Panc1 (cell line): ENCODE measurements around the gene ANGPTL4. TPM values are rescaled to one million over a fixed set of nuclear protein-coding genes. Genes with fewer than 3 reads are reported as not detected.

ENCODE experiments used
- ATAC-seq: fragments of 200-7000 bp; cut with Tn5 transposase; 2 replicates; pipeline ENCODE4 v1.9.1; 2020; ENCODE audit warnings: mild to moderate bottlenecking, moderate library complexity
- BruUV-seq: library from RNA; stranded (reverse); fragments of 400-500 nt; replicated peaks from 2 replicates; lab custom pipeline; 2021; lab: Mats Ljungman, UMichigan
- CTCF ChIA-PET: fragments of 300-600 bp; sonication (Branson Sonifier 250); formaldehyde crosslinking; loops from one replicate; lab custom pipeline; 2022; ENCODE audit warnings: antibody characterized with exemption; lab: Charles Lee
- POLR2A ChIA-PET: fragments of 300-600 bp; sonication (Branson Sonifier 250); formaldehyde crosslinking; loops from one replicate; lab custom pipeline; 2022; ENCODE audit warnings: antibody characterized with exemption; lab: Charles Lee
- DNase-seq: peaks from one replicate; pipeline ENCODE4 v3.0.0-alpha.2; 2010; ENCODE audit warnings: low read depth, low spot score
- H3K27ac ChIP-seq: 2 replicates; pipeline ENCODE4 v1.5.1; 2011; ENCODE audit warnings: mild to moderate bottlenecking, low read length, inconsistent platforms
- H3K27me3 ChIP-seq: fragments of 200-500 bp; sonication (Bioruptor generic); 2 replicates; pipeline ENCODE4 v1.6.0; 2014; ENCODE audit warnings: low read length, inconsistent platforms; ENCODE audit not compliant: control insufficient read depth, insufficient read depth
- H3K36me3 ChIP-seq: fragments of 200-500 bp; sonication (Bioruptor generic); 2 replicates; pipeline ENCODE4 v1.5.1; 2014; ENCODE audit warnings: inconsistent platforms, mild to moderate bottlenecking, low read length, moderate library complexity; ENCODE audit not compliant: control insufficient read depth, insufficient read depth
- H3K4me1 ChIP-seq: 2 replicates; pipeline ENCODE4 v1.5.1; 2011; ENCODE audit warnings: inconsistent platforms, mild to moderate bottlenecking, low read length, moderate library complexity; ENCODE audit not compliant: control insufficient read depth, insufficient read depth
- H3K4me3 ChIP-seq, 2 experiments: 2 replicates each; pipeline ENCODE4 v1.5.1; 2011 to 2012; ENCODE audit warnings: low read depth in 2 of 2, low read length in 2 of 2, mild to moderate bottlenecking in 2 of 2, inconsistent platforms in 1 of 2, moderate library complexity in 1 of 2
- H3K9me3 ChIP-seq: fragments of 200-500 bp; sonication (Bioruptor generic); 2 replicates; pipeline ENCODE4 v1.5.1; 2014; ENCODE audit warnings: low read depth, mild to moderate bottlenecking, inconsistent platforms, low read length, moderate library complexity; ENCODE audit not compliant: control insufficient read depth, insufficient read depth
- CTCF ChIP-seq: fragments of 450-650 bp; IDR thresholded peaks from 2 replicates; pipeline ENCODE4 v1.5.1; 2017; ENCODE audit warnings: mild to moderate bottlenecking
- POLR2AphosphoS5 ChIP-seq: IDR thresholded peaks from 2 replicates; pipeline ENCODE4 v1.6.1; 2012; ENCODE audit warnings: mild to moderate bottlenecking, low read depth, low read length, moderate library complexity
- REST ChIP-seq, 2 experiments: IDR thresholded peaks; 2 replicates each; pipeline ENCODE4 v1.6.1; 2011 to 2012; ENCODE audit warnings: low read depth in 2 of 2, control low read depth in 1 of 2, low read length in 1 of 2, mild to moderate bottlenecking in 1 of 2, moderate library complexity in 1 of 2; ENCODE audit not compliant: insufficient read depth in 1 of 2
- SIN3A ChIP-seq: IDR thresholded peaks from 2 replicates; pipeline ENCODE4 v1.6.1; 2012; ENCODE audit warnings: low read depth, mild to moderate bottlenecking, low read length, moderate library complexity, borderline replicate concordance; ENCODE audit not compliant: insufficient read depth
- TCF7L2 ChIP-seq: IDR thresholded peaks from 2 replicates; pipeline ENCODE4 v1.6.1; 2011; ENCODE audit warnings: mild to moderate bottlenecking, low read depth, low read length, inconsistent platforms
- in situ Hi-C: cut with HindIII; loops from 2 replicates; pipeline ENCODE4 v1.10.0; 2016; ENCODE audit warnings: low sequenced_read_pairs, low pct_unique_long_range_greater_than_20kb
- intact Hi-C: fragments of 100-400 bp; cut with micrococcal nuclease; formaldehyde crosslinking; loops from one replicate; pipeline ENCODE4 v1.10.0; 2022; ENCODE audit not compliant: unreplicated experiment
- total RNA-seq: library from RNA; stranded (reverse); gene quantifications from one replicate; pipeline ENCODE4 v1.2.1, GENCODE V29; 2021; ENCODE audit not compliant: unreplicated experiment

ANGPTL4 gene
- total RNA-seq, 1 experiment from 2014 or later, result 46.6 TPM

- BruUV-seq, result no TSS peak
- Histone ChIP-seq H3K27ac (peak overlapping the region; percentile 91), H3K36me3 (peaks cover 8% of the 10 kb centered on the region), H3K27me3 (no peaks in the 10 kb centered on the region), H3K9me3 (no peaks in the 10 kb centered on the region), H3K4me3 (peak overlapping the region; percentile 92 to 98), H3K4me1 (peaks cover 14% of the 10 kb centered on the region)
- TF ChIP-seq REST (IDR thresholded peaks at IDR 0.05; ENCODE audit: insufficient read depth in 1 of 2, low read depth in 2 of 2, low read length in 1 of 2), result no peak
- TF ChIP-seq POLR2AphosphoS5, result no peak; the same call in 1 of the 2 replicates
- TF ChIP-seq CTCF, result no peak
- TF ChIP-seq SIN3A, result no peak
- no peak for TF ChIP-seq TCF7L2
- CTCF ChIA-PET, result interaction anchor here (0.7 kb wide), 1 partner anchor 134 kb away, joined by 3 read pairs; no protein-coding TSS in a partner anchor
- no peak for DNase-seq
- no peak for ATAC-seq
- in situ Hi-C loops (no loop called here), intact Hi-C loops (no loop called here)
- POLR2A ChIA-PET, result no interaction called here
Measured at GRCh38 chr19:8322638-8322997, 41.3 kb upstream of the ANGPTL4 start.

GRCh38 chr19:8323781-8324185, 40.2 kb upstream of the ANGPTL4 start:
- CTCF ChIA-PET, result no interaction called here
- in situ Hi-C loops (no loop called here), intact Hi-C loops (no loop called here)
- POLR2A ChIA-PET, result interaction anchor here (0.6 kb wide), 1 partner anchor 10 kb away, joined by 3 read pairs; no protein-coding TSS in a partner anchor
- BruUV-seq, result no TSS peak
- H3K27ac ChIP-seq, result no peak overlapping the region
- H3K4me3 ChIP-seq, result no peak overlapping the region
- H3K36me3 ChIP-seq, result peaks cover 8% of the 10 kb centered on the region
- H3K4me1 ChIP-seq, result peaks cover 14% of the 10 kb centered on the region
- TF ChIP-seq POLR2AphosphoS5, result peak; percentile 2; the same call in 1 of the 2 replicates
- no peak for TF ChIP-seq SIN3A
- ATAC-seq, result no peak
- H3K27me3 ChIP-seq, result no peaks in the 10 kb centered on the region
- DNase-seq, result no peak
- H3K9me3 ChIP-seq, result no peaks in the 10 kb centered on the region
